Stimulated activated CD4-positive, alpha-beta T cell treated with anti-CD3 and anti-CD28 coated beads, Interleukin-1b, Interleukin-23, amount 100 ng/mL, for 48 hours (primary cell): ENCODE data around the gene CHRNB1.

Experiments
- DNase-seq: peaks from one replicate; pipeline ENCODE4 v3.0.0-alpha.2; 2020

The CHRNB1 gene

DNA sequence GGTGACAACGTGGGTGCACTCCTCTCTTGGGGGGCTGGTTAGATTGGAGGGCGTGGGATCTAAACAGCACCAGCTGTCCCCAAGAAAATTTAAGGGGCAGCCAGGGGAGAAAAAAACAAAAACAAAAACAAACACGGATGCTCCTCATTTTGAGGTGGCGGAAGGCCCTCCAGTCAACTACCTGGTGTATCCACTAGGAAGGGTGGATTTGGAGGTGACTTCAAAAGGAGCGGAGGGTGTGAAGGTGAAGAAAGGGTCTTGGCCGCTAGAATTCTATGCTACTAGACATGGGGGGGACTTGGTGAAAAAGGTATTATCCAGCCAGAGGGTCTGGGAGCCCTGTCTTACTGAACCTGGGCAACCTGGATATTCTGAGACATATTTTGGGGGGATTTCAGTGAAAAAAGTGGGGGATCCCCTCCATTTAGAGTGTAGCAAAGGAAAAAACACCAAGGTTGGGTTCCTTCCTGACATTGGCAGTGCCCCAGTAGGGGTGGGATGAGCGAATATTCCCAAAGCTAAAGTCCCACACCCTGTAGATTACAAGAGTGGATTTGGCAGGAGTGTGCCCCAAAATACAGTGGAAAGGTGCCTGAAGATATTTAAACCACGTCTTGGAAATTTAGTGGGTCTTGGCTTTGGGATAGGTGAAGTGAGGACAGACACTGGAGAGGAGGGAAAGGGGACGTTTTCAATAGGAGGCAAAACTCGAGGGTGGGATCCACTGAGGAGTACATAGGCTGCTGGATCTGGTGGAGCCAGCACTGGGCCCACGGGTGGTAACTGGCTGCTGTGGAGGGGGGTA lies 6.0 kb upstream of the CHRNB1 start:
- no peak for DNase-seq

DNA sequence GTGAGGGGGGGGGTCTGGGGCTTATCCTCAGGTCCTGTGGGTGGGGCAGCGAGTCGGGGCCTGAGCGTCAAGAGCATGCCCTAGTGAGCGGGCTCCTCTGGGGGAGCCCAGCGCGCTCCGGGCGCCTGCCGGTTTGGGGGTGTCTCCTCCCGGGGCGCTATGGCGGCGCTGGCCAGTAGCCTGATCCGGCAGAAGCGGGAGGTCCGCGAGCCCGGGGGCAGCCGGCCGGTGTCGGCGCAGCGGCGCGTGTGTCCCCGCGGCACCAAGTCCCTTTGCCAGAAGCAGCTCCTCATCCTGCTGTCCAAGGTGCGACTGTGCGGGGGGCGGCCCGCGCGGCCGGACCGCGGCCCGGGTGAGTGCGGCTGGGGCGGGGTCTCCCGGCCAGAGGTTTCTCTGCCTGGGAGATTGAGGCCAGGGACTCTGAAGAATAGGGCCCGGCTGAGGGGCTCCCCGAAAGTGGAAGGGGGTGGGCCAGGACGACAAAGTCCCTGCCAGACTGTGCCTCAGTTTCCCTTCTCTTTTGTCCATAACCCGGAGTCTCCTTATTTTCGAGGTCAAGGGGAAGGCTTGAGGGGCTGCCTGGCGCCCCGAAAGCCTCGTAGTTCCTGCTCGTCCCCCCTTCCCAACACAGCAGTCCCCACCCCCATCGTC lies 5.3 kb upstream of the CHRNB1 start, which contains the start of gene FGF11:
Gene FGF11, plus strand, starts transcription at position 51 of the 651 bp plus-strand sequence. Its CDS starts 109 bp downstream, at position 160.
- DNase-seq, result no peak

DNA sequence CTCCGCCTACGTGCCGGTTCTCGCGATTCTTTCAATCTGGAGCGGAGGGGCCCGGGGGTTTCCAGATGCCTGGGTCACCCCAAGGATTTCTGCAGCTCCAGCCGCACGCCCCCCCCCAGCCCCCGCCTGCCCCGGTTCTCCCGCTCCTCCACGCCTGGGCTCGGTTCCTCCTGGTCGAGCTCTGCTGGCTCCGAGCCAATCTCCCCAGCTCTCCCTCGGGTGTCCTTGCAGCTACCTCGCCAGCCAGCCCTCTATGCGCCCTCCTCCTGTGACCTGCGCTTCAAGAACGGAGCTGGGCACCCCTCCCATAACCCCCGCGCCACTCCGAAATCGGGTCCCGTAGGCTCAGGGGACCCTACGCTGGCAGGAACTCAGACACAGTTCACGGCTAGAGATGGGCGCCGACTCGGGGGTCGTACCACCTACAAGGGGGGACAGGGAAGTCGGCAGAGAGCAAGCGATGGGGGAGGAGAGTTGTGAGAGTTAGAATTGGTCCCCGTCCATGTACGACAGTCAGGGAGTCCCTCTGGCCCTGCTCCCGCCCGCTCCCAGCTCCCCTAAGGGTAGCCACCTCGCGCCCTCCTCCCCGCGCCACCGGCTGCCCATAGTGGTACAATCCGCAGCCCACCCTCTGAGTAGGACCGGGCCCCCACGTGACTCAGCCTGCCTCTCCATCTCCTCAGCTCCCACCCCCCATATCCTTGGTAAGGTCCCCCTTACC lies 4.6 kb upstream of the CHRNB1 start:
- DNase-seq, result peak; percentile 37

DNA sequence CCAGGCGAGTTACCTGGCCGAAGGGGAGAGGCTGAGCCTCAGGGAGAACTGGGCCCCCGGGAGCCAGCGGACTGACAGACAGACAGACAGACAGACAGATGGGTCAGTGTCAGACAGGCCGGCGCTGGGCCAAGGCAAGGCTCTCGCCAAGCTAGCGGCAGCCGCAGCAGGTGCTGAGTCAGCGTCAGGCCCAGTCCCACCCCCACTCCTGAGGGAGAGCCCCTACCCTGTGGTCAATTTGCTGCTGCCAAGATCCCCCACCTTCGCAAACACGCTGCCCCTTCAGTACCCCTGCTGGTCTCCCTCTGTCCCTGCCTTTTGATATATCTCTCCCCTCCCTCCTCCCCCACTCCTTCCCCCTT lies 4.0 kb upstream of the CHRNB1 start:
- peak; percentile 19 for DNase-seq

DNA sequence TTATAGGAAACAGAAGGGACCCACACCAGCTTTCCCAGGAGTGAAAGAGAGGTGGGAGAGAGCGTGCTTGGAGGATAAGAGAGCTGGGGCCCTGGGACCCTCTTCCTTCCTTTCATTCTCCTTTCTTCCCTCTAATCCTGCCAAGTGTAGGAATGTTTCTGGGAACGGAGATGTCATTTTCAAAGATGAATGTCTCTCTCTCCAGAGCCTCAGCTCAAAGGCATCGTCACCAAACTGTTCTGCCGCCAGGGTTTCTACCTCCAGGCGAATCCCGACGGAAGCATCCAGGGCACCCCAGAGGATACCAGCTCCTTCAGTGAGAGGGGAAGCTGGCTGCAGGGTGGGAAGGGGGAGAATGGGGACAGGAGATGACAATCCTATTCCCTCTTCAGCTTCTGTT lies 3.6 kb upstream of the CHRNB1 start:
- DNase-seq, result no peak

DNA sequence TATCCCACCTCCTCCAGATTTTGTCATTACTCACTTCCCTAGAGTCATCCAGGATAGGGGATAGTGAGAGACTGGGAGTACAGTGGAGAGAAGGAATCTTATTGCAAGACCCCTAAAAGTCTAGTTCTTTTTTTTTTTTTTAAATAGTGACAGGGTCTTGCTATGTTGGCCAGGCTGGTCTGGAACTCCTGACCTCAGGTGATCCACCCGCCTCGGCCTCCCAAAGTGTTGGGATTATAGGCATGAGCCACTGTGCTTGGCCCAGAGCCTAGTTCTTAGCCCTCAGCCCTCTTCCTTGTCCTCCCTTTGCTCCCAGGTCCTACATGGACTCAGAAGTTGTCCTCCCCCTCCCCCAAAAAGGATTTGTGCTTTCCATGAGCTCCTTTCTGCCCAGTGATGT lies 2.7 kb upstream of the CHRNB1 start:
- DNase-seq, result no peak

DNA sequence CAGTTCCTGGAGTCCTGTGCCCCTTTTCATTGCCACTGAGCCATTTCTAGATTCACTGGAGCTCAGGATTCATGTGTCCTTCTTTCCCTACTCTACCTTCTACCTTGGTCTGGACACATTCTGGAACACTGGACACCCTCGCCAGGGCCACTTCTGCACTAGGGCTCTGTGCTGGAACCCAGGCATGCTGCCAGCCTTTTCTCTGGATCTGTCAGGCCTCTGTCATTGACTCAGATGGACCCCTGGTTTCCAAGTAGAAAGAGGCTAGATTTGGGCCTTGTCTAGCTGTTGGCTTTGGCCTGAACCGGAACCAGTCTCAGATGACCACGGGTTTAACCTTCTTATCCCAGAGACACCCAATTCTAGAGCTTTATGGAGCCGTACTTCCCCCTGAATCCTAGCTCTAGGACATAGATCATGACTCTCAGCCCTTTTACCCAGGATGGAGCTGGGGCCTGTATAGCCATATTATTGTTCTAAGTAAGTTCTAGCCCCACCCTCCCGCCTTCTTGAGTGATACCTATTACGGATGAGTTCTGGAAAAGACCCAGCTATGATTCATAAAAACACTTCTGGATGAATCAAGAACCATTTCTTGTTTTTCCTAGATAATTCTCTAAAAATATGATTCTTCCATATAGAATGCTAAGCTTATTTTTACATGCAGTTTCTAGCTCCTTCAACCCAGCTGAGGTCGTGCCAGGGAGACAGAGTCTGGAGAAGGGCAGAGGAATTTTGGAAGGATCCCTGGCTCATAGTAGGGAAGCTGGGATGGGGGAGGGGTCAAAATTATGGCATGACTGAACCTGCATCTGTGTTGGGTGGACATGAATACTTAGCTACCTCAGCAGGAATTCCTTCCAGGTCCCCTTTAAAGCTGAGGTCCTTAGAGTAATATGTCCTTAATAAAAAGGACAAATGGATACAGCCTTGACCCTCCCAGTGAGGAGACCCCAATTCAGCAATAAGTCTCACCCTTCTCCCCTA lies 1.1 kb upstream of the CHRNB1 start:
- no peak for DNase-seq

DNA sequence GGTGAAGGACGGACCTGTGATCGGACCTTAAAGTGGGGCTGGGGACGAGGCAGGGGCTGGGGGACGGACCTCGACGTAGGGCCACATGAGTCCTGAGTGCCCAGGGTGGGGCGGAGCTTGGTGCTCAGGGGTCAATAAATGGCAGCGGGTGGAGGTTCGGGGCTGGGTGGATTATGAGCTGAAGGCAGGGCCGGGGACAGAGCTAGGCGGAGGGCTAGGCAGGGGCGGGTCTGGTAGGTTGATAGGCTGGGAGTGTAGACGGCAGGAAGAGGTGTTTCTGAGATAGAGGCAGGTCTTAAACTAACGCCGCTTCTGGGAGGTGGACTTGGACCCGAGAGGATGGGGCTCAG lies 733 bp downstream of the CHRNB1 start:
- DNase-seq, result peak; percentile 23

DNA sequence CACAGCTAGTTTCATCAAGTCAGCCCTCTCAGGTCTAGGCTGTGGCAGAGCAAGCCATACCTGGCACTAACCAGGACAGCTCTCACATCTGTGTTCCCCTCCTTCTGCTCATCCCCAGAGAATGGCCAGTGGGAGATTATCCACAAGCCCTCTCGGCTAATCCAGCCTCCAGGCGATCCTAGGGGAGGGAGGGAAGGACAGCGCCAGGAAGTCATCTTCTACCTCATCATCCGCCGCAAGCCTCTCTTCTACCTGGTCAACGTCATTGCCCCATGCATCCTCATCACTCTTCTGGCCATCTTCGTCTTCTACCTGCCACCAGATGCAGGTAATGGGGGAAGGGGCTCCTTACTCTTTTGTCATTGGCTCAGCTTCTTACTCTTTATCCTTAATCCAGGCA lies 3.6 kb downstream of the CHRNB1 start:
- no peak for DNase-seq

DNA sequence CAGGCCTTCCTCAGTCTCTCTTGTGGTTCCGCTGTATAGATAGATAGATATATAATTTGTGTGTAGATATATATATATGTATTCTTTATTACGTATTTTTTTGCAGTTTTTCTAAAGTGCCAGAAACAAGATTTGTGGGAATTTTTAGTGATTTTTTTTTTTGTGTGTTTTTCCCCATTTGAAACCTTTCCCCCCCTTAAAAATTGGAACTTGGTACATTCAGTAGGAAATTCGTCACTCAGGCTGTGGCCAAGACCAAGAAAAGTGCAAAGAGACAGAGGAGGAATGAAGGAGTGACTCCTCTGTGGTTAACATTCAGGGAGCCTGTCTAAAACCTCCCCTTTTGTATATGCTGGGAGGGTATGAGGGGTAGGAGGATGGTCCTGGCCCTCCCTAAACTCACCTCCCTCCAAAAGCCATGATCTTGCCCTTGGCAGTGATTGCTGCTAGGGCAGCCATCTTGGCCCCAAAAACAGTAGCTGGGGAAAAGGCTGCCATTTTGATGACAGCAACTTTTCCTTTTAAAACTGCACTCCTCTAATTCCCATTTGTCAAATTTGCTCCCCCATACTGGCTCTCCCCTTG lies 15.2 kb downstream of the CHRNB1 start:
- DNase-seq, result no peak

DNA sequence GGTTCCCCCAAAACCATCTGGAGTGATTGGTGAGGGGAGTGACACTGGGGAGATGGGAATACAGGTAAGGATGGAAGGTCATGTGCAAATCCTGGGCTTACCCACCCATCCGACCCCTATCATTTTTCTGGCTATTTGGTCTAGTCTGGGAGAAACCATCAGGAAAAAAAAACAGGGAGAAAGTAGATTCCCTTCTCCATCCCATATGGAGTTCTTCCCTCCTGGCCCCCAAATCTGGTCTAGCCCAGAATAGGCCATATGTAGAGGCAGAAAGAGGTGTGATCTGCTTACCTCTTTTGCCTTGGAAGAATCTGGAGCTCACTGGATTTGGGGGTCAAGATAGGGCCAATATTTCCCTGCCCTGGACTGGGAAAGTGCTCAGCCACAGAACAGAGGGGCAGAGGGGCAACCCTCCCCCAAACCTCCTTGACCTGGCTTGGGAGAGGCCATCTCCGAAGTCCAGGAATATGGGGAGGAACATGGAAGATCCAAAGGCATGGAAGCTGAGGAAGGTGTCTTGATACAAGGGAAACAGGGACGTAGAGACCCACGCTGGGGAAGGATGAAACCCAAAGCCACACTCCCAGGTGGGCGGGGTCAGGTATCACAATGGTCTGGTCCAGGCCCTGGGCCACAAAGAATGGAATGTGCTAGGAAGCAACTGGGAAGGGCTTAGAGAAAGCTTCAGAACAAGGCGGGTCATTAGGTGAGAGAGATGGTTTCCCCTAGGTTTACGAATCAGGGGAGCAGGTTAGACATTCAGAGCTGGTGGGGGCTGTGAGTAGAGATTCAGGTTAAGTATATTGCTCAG lies 16.2 kb downstream of the CHRNB1 start:
- no peak for DNase-seq

DNA sequence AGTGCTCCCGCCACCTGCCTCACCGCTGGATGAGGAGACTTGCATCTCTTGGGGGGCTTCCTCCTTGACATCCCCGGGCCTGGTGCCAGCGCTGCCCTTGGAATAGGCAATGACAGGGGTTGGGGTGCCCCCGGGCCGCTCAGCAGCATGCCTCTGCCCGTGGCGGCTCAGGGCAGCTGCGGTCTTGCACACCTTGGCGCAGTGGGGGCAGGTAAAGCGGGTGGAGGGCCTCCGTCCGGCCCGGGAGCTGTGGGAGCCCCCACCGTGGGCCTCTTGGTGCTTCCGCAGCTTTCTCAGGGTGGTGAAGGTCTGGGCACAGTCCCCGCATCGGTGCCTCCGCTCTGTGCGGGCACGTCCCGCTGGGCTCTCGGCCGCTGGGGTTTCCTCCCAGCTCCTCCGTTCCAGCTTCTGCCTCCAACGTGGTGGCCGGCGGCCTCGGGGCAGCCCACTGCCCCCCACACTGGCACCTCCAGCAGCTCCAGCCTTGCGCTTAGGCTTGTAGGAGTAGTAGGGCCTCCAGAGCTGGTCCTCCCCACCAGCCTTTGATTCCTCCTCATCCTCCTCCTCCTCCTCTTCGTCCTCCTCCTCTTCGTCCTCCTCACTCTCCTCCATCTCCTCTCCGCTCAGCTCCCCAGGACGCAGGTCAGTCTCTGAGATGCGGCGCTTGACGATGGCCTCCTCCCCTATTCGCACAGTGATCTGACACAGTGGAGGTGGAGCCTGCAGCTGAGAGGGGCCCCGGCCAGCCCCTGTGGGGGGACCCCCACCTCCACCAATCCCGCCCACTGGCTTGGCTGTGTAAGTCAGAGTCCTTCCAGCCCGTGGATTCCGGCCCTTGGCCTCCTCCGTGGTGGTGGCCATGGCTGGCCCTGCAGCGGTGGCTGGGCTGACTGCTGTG lies 17.9 kb downstream of the CHRNB1 start:
- DNase-seq, result no peak

DNA sequence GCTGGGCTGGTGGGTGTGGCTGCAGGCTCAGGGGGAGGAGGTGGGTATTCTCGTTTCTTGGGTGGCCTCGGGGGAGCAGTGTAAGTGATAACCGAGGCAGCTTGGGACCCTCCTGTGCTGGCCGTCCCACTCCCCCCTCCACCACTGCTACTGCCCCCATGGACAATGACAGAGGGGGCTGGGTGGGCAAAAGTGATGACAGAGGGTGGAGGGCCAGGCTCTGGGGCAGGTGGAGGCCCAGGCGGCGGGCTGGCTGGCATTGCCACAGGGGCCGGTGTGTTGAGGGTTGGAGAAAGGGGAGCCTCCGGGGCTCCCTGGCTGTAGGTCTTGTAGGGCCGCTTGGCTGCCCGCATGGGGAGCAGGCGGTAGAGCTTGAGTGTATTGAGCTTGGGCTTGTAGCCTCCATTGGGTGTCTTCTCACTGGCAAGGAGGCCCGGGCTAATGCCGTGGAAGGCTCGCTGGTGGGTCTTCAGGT lies 18.5 kb downstream of the CHRNB1 start:
- no peak for DNase-seq

DNA sequence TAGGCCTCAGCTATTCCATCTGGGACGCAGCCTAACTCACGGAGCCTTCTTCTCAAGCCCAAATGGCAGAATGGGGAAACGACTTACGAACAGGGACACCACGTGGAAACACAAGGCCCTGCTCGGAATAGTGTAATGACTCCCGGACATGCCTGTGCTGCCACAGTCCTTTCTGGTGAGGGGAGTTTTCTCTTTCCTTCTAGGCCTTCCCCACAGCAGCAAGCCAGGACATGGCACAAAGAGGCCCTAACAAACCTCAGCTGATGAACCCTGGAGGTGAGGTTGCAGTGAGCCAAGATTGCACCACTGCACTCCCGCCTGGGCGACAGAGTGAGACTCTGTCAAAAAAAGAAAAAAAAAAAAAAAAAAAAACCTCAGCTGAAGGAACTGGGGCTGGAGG lies 19.2 kb downstream of the CHRNB1 start:
- DNase-seq, result no peak

DNA sequence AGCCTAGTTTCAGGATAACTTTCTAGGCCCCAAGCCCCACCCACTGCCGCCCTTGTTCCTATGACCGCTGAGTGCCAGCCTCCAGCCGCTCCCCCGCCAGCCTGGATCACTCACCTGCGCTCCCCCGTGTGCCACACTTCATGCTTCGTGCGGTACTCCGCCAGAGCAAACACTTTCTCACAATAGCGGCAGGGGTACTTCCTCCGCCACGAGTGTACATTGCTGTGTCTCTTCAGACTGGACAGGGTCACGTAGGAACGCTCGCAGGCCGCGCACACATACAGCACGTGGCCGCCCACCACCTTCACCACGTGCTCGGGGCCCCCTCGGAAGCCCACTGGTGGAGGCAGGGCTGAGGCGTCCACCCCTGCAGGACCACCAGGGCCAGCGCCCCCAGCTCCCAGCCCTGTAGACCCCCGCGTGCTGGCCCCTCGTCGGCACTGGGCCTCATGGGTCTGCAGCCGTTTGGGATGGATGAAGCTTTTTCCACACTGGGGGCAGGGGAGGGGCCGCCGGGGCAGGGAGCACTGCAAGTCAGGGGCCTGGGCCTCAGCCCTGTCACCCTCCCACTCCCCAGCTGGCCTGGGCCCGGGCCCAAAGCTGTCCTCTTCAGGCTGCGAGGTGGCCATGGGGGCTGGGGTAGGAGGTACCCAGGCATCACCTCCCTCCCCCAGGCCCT lies 20.9 kb downstream of the CHRNB1 start:
- no peak for DNase-seq

DNA sequence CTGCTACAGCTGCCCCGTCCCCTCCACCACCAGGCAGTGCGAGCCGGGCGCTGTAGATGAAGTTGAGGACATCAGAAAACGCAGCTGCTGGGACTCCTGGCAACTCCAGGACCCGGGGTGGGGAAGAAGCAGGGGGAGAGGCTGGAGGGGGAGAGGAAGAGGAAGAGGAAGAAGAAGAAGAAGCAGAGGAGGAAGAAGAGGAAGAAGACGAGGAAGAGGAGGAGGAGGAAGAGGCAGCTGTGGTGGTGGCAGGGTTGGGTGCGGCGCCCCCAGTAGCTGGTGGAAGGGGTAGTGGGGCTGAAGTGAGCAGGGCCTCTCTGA lies 21.4 kb downstream of the CHRNB1 start:
- no peak for DNase-seq

DNA sequence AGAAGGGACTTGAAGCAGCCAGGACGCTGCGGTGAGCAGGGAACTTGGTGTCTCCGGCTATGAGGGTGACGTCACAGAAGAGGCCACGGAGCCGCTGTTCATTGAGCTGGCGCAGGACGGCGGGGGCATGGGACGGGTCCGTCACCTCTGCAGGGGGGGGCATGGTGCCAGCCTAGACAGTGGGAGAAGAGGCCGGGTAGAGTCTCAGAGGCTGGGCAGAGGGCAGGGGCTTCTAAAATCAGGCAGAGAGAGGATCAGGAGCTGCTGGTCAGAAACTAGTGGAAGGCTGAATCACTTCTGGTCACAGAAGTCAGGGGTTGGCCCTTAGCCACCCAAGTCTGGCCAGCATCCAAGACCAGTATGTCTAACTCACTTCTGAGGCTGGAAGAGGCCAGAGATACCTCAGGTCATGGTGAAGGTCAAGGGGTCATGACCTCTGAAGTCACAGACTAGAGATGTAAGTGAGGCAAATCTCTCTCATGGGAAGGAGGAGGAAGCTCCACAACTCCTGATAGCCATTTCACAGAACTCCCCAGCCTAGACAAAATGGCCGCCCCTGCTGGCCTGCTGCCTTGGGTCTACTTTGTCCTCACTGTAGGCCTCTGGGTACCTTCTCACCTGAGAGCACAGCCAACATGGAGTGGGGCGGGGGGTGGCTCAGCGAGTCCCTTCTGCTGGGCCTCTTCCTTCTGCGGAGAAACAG lies 21.9 kb downstream of the CHRNB1 start:
- no peak for DNase-seq

DNA sequence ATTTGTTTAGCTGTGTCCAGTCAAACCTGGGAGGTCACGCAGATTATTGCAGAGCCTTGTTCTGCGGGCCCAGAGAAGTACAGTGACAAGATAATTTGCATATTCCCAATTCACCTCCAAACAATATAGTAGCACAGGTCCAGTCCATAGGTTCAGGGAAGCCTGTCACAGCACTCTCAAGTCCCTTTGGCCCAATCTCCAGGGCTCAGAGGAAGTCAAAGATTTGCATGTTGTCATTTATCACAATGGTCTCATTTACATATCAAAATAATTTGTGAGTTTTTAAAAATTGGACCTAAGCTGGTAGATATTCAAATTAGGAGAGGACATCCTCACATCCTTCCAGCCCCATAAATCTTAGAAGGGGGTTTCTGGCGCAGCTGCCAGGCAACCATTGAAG lies 22.6 kb downstream of the CHRNB1 start:
- DNase-seq, result no peak

DNA sequence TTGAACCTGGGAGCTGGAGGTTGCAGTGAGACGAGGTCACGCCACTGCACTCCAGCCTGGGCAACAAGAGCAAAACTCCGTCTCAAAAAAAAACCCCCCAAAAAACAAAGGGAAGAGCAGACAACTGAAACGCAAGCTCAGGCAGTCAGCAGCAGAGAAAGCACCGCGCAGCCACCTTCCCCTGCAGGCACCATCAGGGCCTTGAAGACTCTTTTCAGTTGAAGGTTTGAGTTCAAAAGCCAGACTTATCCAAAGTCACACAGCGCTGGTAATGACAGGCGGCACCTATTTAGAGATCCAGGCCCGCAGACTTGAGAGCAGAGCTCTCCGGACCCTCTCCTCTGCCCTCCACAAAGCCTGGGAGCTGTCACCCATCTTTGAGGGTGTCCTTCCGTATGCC lies 23.4 kb downstream of the CHRNB1 start:
- DNase-seq, result no peak
